Activated CD4-positive, alpha-beta T cell treated with anti-CD3 and anti-CD28 coated beads for 36 hours (primary cell): ENCODE measurements around the gene CHI3L1. TPM values are rescaled to one million over a fixed set of nuclear protein-coding genes. Genes with fewer than 3 reads are reported as not detected.

Experiments
- ATAC-seq: fragments of 200-7000 bp; cut with Tn5 transposase; one replicate; pipeline ENCODE4 v1.10.0; 2021; ENCODE audit warnings: mild to moderate bottlenecking, moderate library complexity
- CTCF ChIA-PET: fragments of 350-600 bp; sonication (Branson Sonifier 250); formaldehyde crosslinking; loops from one replicate; lab custom pipeline; 2021; ENCODE audit warnings: antibody characterized with exemption; lab: Charles Lee
- POLR2A ChIA-PET: fragments of 350-600 bp; sonication (Branson Sonifier 250); formaldehyde crosslinking; loops from one replicate; lab custom pipeline; 2021; ENCODE audit warnings: antibody characterized with exemption, inconsistent platforms; lab: Charles Lee
- DNase-seq: peaks from one replicate; pipeline ENCODE4 v3.0.0-alpha.2; 2020
- H3K27ac Mint-ChIP-seq: one replicate; pipeline ENCODE4 v1.8.0; 2021; ENCODE audit warnings: mixed read lengths
- H3K27me3 Mint-ChIP-seq: one replicate; pipeline ENCODE4 v1.8.0; 2021; ENCODE audit warnings: mixed read lengths
- H3K36me3 Mint-ChIP-seq: one replicate; pipeline ENCODE4 v1.8.0; 2021; ENCODE audit warnings: low read depth, mixed read lengths
- H3K4me1 Mint-ChIP-seq: one replicate; pipeline ENCODE4 v1.8.0; 2021; ENCODE audit warnings: mixed read lengths
- H3K4me3 Mint-ChIP-seq: one replicate; pipeline ENCODE4 v1.8.0; 2021; ENCODE audit warnings: mild to moderate bottlenecking, moderate library complexity, mixed read lengths
- H3K9me3 Mint-ChIP-seq: one replicate; pipeline ENCODE4 v1.8.0; 2021; ENCODE audit warnings: low read depth, mixed read lengths
- intact Hi-C, 2 experiments: fragments of 100-400 bp; cut with DNase I in 1 of 2; cut with micrococcal nuclease in 1 of 2; formaldehyde crosslinking; loops; one replicate each; pipeline versions ENCODE4 v1.14.2 to v1.15.1; 2022 to 2024; cut with DNase I, micrococcal nuclease
- total RNA-seq, 2 experiments: library from RNA; stranded (reverse); gene quantifications; one replicate each; pipeline ENCODE4 v1.2.3, GENCODE V29; 2021

Gene CHI3L1
- total RNA-seq, 2 experiments from 2014 or later = 0.09 to 0.18 TPM

- CTCF ChIA-PET = interaction anchor here (1.0 kb wide), 1 partner anchor 12 kb away, joined by 3 read pairs; no protein-coding TSS in a partner anchor
- ATAC-seq (no peak), DNase-seq (no peak)
- no peaks in the 10 kb centered on the region for H3K36me3 Mint-ChIP-seq
- no peaks in the 10 kb centered on the region for H3K9me3 Mint-ChIP-seq
- no peak overlapping the region for H3K4me3 Mint-ChIP-seq
- H3K27ac Mint-ChIP-seq = no peak overlapping the region
- H3K4me1 Mint-ChIP-seq = no peaks in the 10 kb centered on the region
- intact Hi-C loops = loop anchor here in 1 of 2 experiments (2.0 kb wide), 1 partner anchor 20 kb away; no protein-coding TSS in a partner anchor
- POLR2A ChIA-PET = no interaction called here
- H3K27me3 Mint-ChIP-seq = peaks cover 10% of the 10 kb centered on the region
These were observed 18.3 kb upstream of the CHI3L1 start for GRCh38 chr1:203204756-203205155.

GRCh38 chr1:203202431-203203245 is 16.1 kb upstream of the CHI3L1 start:
- H3K9me3 Mint-ChIP-seq = no peaks in the 10 kb centered on the region
- no peaks in the 10 kb centered on the region for H3K36me3 Mint-ChIP-seq
- intact Hi-C loops = no loop called here
- ATAC-seq (no peak), DNase-seq (no peak)
- H3K27ac Mint-ChIP-seq = no peak overlapping the region
- ChIA-PET POLR2A (no interaction called here), CTCF (interaction anchor here (0.7 to 1.5 kb wide), 6 partner anchors 8 to 285 kb away, joined by 3 to 7 read pairs (median 4); no protein-coding TSS in a partner anchor)
- H3K27me3 Mint-ChIP-seq = peaks cover 10% of the 10 kb centered on the region
- no peaks in the 10 kb centered on the region for H3K4me1 Mint-ChIP-seq
- no peak overlapping the region for H3K4me3 Mint-ChIP-seq

GRCh38 chr1:203201516-203202205 is 15.2 kb upstream of the CHI3L1 start:
- Mint-ChIP-seq H3K36me3 (no peaks in the 10 kb centered on the region), H3K27me3 (peaks cover 10% of the 10 kb centered on the region), H3K27ac (no peak overlapping the region), H3K4me1 (no peaks in the 10 kb centered on the region), H3K9me3 (no peaks in the 10 kb centered on the region), H3K4me3 (no peak overlapping the region)
- intact Hi-C loops = no loop called here
- DNase-seq = no peak
- ATAC-seq = no peak
- ChIA-PET CTCF (interaction anchor here (1.4 to 2.9 kb wide), 2 partner anchors 14 to 286 kb away, joined by 4 to 22 read pairs; no protein-coding TSS in a partner anchor), POLR2A (no interaction called here)

- Mint-ChIP-seq H3K27me3 (peaks cover 10% of the 10 kb centered on the region), H3K4me3 (no peak overlapping the region), H3K4me1 (no peaks in the 10 kb centered on the region), H3K36me3 (no peaks in the 10 kb centered on the region), H3K27ac (no peak overlapping the region), H3K9me3 (no peaks in the 10 kb centered on the region)
- no peak for ATAC-seq
- DNase-seq = no peak
- ChIA-PET POLR2A (no interaction called here), CTCF (interaction anchor here (2.9 kb wide), 1 partner anchor 15 kb away, joined by 22 read pairs; no protein-coding TSS in a partner anchor)
- intact Hi-C loops = no loop called here
These were observed 14.4 kb upstream of the CHI3L1 start for GRCh38 chr1:203200916-203201315.

GRCh38 chr1:203199816-203200571 is 13.5 kb upstream of the CHI3L1 start:
- Mint-ChIP-seq H3K4me1 (no peaks in the 10 kb centered on the region), H3K27me3 (peaks cover 10% of the 10 kb centered on the region), H3K36me3 (no peaks in the 10 kb centered on the region), H3K9me3 (no peaks in the 10 kb centered on the region), H3K27ac (no peak overlapping the region), H3K4me3 (no peak overlapping the region)
- POLR2A ChIA-PET = no interaction called here
- DNase-seq (no peak), ATAC-seq (no peak)
- intact Hi-C loops = no loop called here
- CTCF ChIA-PET = interaction anchor here (0.6 to 2.9 kb wide), 2 partner anchors 16 to 53 kb away, joined by 3 to 22 read pairs; no protein-coding TSS in a partner anchor

GRCh38 chr1:203199481-203199815 is 12.9 kb upstream of the CHI3L1 start:
- CTCF ChIA-PET = interaction anchor here (0.6 to 2.9 kb wide), 2 partner anchors 16 to 54 kb away, joined by 3 to 22 read pairs; no protein-coding TSS in a partner anchor
- Mint-ChIP-seq H3K27me3 (peaks cover 10% of the 10 kb centered on the region), H3K4me1 (no peaks in the 10 kb centered on the region), H3K27ac (no peak overlapping the region), H3K4me3 (no peak overlapping the region), H3K36me3 (no peaks in the 10 kb centered on the region), H3K9me3 (no peaks in the 10 kb centered on the region)
- no peak for ATAC-seq
- POLR2A ChIA-PET = no interaction called here
- intact Hi-C loops = no loop called here
- no peak for DNase-seq

- no peaks in the 10 kb centered on the region for H3K9me3 Mint-ChIP-seq
- H3K27ac Mint-ChIP-seq = no peak overlapping the region
- H3K4me1 Mint-ChIP-seq = no peaks in the 10 kb centered on the region
- intact Hi-C loops = no loop called here
- CTCF ChIA-PET = interaction anchor here (0.6 to 2.9 kb wide), 3 partner anchors 17 to 54 kb away, joined by 3 to 22 read pairs (median 3); no protein-coding TSS in a partner anchor
- no peaks in the 10 kb centered on the region for H3K36me3 Mint-ChIP-seq
- H3K27me3 Mint-ChIP-seq = peaks cover 10% of the 10 kb centered on the region
- POLR2A ChIA-PET = no interaction called here
- ATAC-seq (no peak), DNase-seq (no peak)
- no peak overlapping the region for H3K4me3 Mint-ChIP-seq
These were observed 12.5 kb upstream of the CHI3L1 start for GRCh38 chr1:203199002-203199401.

- ChIA-PET CTCF (interaction anchor here (0.9 kb wide), 1 partner anchor 21 kb away, joined by 3 read pairs; no protein-coding TSS in a partner anchor), POLR2A (no interaction called here)
- H3K27ac Mint-ChIP-seq = no peak overlapping the region
- ATAC-seq (no peak), DNase-seq (no peak)
- no peak overlapping the region for H3K4me3 Mint-ChIP-seq
- no peaks in the 10 kb centered on the region for H3K9me3 Mint-ChIP-seq
- intact Hi-C loops = no loop called here
- H3K36me3 Mint-ChIP-seq = no peaks in the 10 kb centered on the region
- no peaks in the 10 kb centered on the region for H3K4me1 Mint-ChIP-seq
- peaks cover 10% of the 10 kb centered on the region for H3K27me3 Mint-ChIP-seq
These were observed 11.1 kb upstream of the CHI3L1 start for GRCh38 chr1:203197625-203198024.

GRCh38 chr1:203196371-203196770 is 9.9 kb upstream of the CHI3L1 start:
- no peaks in the 10 kb centered on the region for H3K4me1 Mint-ChIP-seq
- ChIA-PET CTCF (interaction anchor here (1.6 to 1.9 kb wide), 3 partner anchors 19 to 157 kb away, joined by 3 to 8 read pairs (median 5); no protein-coding TSS in a partner anchor), POLR2A (no interaction called here)
- H3K9me3 Mint-ChIP-seq = no peaks in the 10 kb centered on the region
- H3K36me3 Mint-ChIP-seq = no peaks in the 10 kb centered on the region
- ATAC-seq = no peak
- H3K27me3 Mint-ChIP-seq = peaks cover 10% of the 10 kb centered on the region
- intact Hi-C loops = no loop called here
- H3K4me3 Mint-ChIP-seq = no peak overlapping the region
- H3K27ac Mint-ChIP-seq = no peak overlapping the region
- no peak for DNase-seq

GRCh38 chr1:203190949-203191348 is 4.4 kb upstream of the CHI3L1 start:
- ATAC-seq (no peak), DNase-seq (no peak)
- Mint-ChIP-seq H3K27ac (no peak overlapping the region), H3K4me3 (no peak overlapping the region), H3K27me3 (peaks cover 7% of the 10 kb centered on the region), H3K36me3 (no peaks in the 10 kb centered on the region), H3K9me3 (no peaks in the 10 kb centered on the region), H3K4me1 (peaks cover 4% of the 10 kb centered on the region)
- intact Hi-C loops = no loop called here
- ChIA-PET CTCF (interaction anchor here (0.6 to 1.4 kb wide), 3 partner anchors 18 to 74 kb away, joined by 3 read pairs; no protein-coding TSS in a partner anchor), POLR2A (no interaction called here)

- no peak overlapping the region for H3K27ac Mint-ChIP-seq
These were observed 3.4 kb upstream of the CHI3L1 start for GRCh38 chr1:203189951-203190352.

More at GRCh38 chr1:203189951-203190352, 3.4 kb upstream of the CHI3L1 start:
- Mint-ChIP-seq H3K9me3 (no peaks in the 10 kb centered on the region), H3K4me3 (no peak overlapping the region), H3K36me3 (no peaks in the 10 kb centered on the region), H3K27me3 (peaks cover 7% of the 10 kb centered on the region), H3K4me1 (peaks cover 4% of the 10 kb centered on the region)
- no peak for ATAC-seq
- POLR2A ChIA-PET = no interaction called here
- CTCF ChIA-PET = interaction anchor here (0.7 to 0.9 kb wide), 2 partner anchors 25 to 124 kb away, joined by 3 read pairs; no protein-coding TSS in a partner anchor
- DNase-seq = no peak
- intact Hi-C loops = no loop called here
